IMR-90 (cell line): ENCODE results near the gene ZYG11A. TPM values are rescaled to one million over a fixed set of nuclear protein-coding genes. Genes with fewer than 3 reads are reported as not detected.

Source experiments
- ATAC-seq: fragments of 200-7000 bp; cut with Tn5 transposase; 2 replicates; pipeline ENCODE4 v1.9.1; 2020; ENCODE audit warnings: low read depth, mild to moderate bottlenecking, moderate library complexity
- BruUV-seq: library from RNA; stranded (reverse); fragments of 400-500 nt; replicated peaks from 2 replicates; lab custom pipeline; 2021; lab: Mats Ljungman, UMichigan
- CTCF ChIA-PET: fragments of 300-600 bp; formaldehyde crosslinking; extraction: SDS; loops from one replicate; lab custom pipeline; 2021; ENCODE audit warnings: antibody characterized with exemption; lab: Yijun Ruan, JAX
- POLR2A ChIA-PET: fragments of 300-600 bp; sonication (Branson Sonifier 250); formaldehyde crosslinking; loops from one replicate; lab custom pipeline; 2022; ENCODE audit warnings: antibody characterized with exemption; ENCODE audit not compliant: unreplicated experiment; lab: Charles Lee
- DNase-seq: peaks from one replicate; pipeline ENCODE4 v3.0.0; 2013
- H2AFZ ChIP-seq: replicated peaks from 2 replicates; pipeline ENCODE3; 2013; ENCODE audit warnings: low read length, mild to moderate bottlenecking; ENCODE audit not compliant: poor library complexity
- H2AK5ac ChIP-seq: 2 replicates; pipeline ENCODE4 v1.6.1; 2013; ENCODE audit warnings: low read depth, low read length, inconsistent platforms
- H2AK9ac ChIP-seq: replicated peaks from 2 replicates; pipeline ENCODE3; 2013; ENCODE audit warnings: mild to moderate bottlenecking, low read depth, low read length, moderate library complexity; ENCODE audit not compliant: poor library complexity
- H2BK120ac ChIP-seq: 2 replicates; pipeline ENCODE4 v1.6.1; 2013; ENCODE audit warnings: low read depth, low read length, inconsistent platforms
- H2BK15ac ChIP-seq: 3 replicates; pipeline ENCODE4 v1.6.1; 2013; ENCODE audit warnings: low read depth, low read length, inconsistent platforms
- H2BK20ac ChIP-seq: 2 replicates; pipeline ENCODE4 v1.6.1; 2013; ENCODE audit warnings: low read depth, mild to moderate bottlenecking, inconsistent platforms, low read length, moderate library complexity
- H2BK5ac ChIP-seq: 2 replicates; pipeline ENCODE4 v1.6.1; 2013; ENCODE audit warnings: mild to moderate bottlenecking, low read depth, low read length, inconsistent platforms; ENCODE audit not compliant: poor library complexity, severe bottlenecking
- H3K14ac ChIP-seq: replicated peaks from 2 replicates; pipeline ENCODE4 v1.6.1; 2013; ENCODE audit warnings: low read depth, low read length, inconsistent platforms
- H3K18ac ChIP-seq: 2 replicates; pipeline ENCODE4 v1.6.1; 2013; ENCODE audit warnings: low read depth, low read length, control low read depth
- H3K23ac ChIP-seq: 2 replicates; pipeline ENCODE4 v1.6.1; 2013; ENCODE audit warnings: low read depth, low read length, inconsistent platforms
- H3K27ac ChIP-seq: 2 replicates; pipeline ENCODE4 v1.5.1; 2013; ENCODE audit warnings: mild to moderate bottlenecking, control low read depth, low read length; ENCODE audit not compliant: insufficient read depth
- H3K27me3 ChIP-seq: 2 replicates; pipeline ENCODE4 v1.6.1; 2013; ENCODE audit warnings: low read length; ENCODE audit not compliant: control insufficient read depth, insufficient read depth
- H3K36me3 ChIP-seq: 2 replicates; pipeline ENCODE4 v1.6.1; 2013; ENCODE audit warnings: low read length, mixed read lengths; ENCODE audit not compliant: control insufficient read depth, insufficient read depth
- H3K4ac ChIP-seq: 2 replicates; pipeline ENCODE4 v1.6.1; 2013; ENCODE audit warnings: low read depth, low read length, inconsistent platforms
- H3K4me1 ChIP-seq: 2 replicates; pipeline ENCODE4 v1.6.1; 2013; ENCODE audit warnings: low read length, mixed read lengths; ENCODE audit not compliant: control insufficient read depth, insufficient read depth
- H3K4me2 ChIP-seq: 2 replicates; pipeline ENCODE4 v1.6.1; 2013; ENCODE audit warnings: low read depth, mild to moderate bottlenecking, control low read depth, low read length, moderate library complexity
- H3K4me3 ChIP-seq: 2 replicates; pipeline ENCODE4 v1.5.1; 2013; ENCODE audit warnings: low read depth, mild to moderate bottlenecking, control low read depth, low read length, moderate library complexity; ENCODE audit not compliant: insufficient read depth
- H3K56ac ChIP-seq: 2 replicates; pipeline ENCODE4 v1.6.1; 2013; ENCODE audit warnings: low read length, inconsistent platforms; ENCODE audit not compliant: insufficient read depth; ENCODE audit errors: extremely low read depth
- H3K79me1 ChIP-seq, 2 experiments: 2 replicates each; pipeline ENCODE4 v1.6.1; 2013; ENCODE audit warnings: low read length in 2 of 2, inconsistent platforms in 1 of 2, low read depth in 1 of 2
- H3K9ac ChIP-seq: 2 replicates; pipeline ENCODE4 v1.6.1; 2013; ENCODE audit warnings: low read depth, low read length, control low read depth
- H3K9me1 ChIP-seq: 2 replicates; pipeline ENCODE4 v1.6.1; 2013; ENCODE audit warnings: low read length, inconsistent platforms; ENCODE audit not compliant: insufficient read depth
- H3K9me3 ChIP-seq: 2 replicates; pipeline ENCODE4 v1.6.1; 2013; ENCODE audit warnings: low read length; ENCODE audit not compliant: control insufficient read depth, insufficient read depth
- H4K20me1 ChIP-seq: 2 replicates; pipeline ENCODE4 v1.6.1; 2013; ENCODE audit warnings: low read length, inconsistent platforms; ENCODE audit not compliant: insufficient read depth
- H4K5ac ChIP-seq: 2 replicates; pipeline ENCODE4 v1.6.1; 2013; ENCODE audit warnings: mild to moderate bottlenecking, low read depth, low read length, control low read depth
- H4K8ac ChIP-seq, 2 experiments: 2 replicates each; pipeline ENCODE4 v1.6.1; 2013; ENCODE audit warnings: low read depth in 2 of 2, low read length in 2 of 2, control low read depth in 1 of 2, inconsistent platforms in 1 of 2
- H4K91ac ChIP-seq: 2 replicates; pipeline ENCODE4 v1.6.1; 2013; ENCODE audit warnings: low read depth, low read length, inconsistent platforms; ENCODE audit not compliant: insufficient read depth
- CHD1 ChIP-seq: IDR thresholded peaks from 2 replicates; pipeline ENCODE4 v1.6.1; 2012; ENCODE audit warnings: low read depth, low read length, improper control_type of control experiment
- CTCF ChIP-seq: conservative IDR thresholded peaks from 2 replicates; pipeline ENCODE4 v1.5.1; 2012; ENCODE audit warnings: mild to moderate bottlenecking, low read depth, low read length, improper control_type of control experiment
- ELK1 ChIP-seq: fragments of 150-350 bp; IDR thresholded peaks from 2 replicates; pipeline ENCODE4 v1.6.1; 2016; ENCODE audit warnings: low read depth, mild to moderate bottlenecking, low read length, moderate library complexity, borderline replicate concordance
- FOS ChIP-seq: fragments of 150-350 bp; IDR thresholded peaks from 2 replicates; pipeline ENCODE4 v1.6.1; 2016; ENCODE audit warnings: low read depth, low read length
- MAFK ChIP-seq: IDR thresholded peaks from 2 replicates; pipeline ENCODE4 v1.6.1; 2012; ENCODE audit warnings: low read depth, low read length, improper control_type of control experiment
- MAZ ChIP-seq: IDR thresholded peaks from 2 replicates; pipeline ENCODE4 v1.6.1; 2012; ENCODE audit warnings: low read depth, mild to moderate bottlenecking, low read length, improper control_type of control experiment, moderate library complexity, borderline replicate concordance
- MXI1 ChIP-seq: IDR thresholded peaks from 2 replicates; pipeline ENCODE4 v1.6.1; 2012; ENCODE audit warnings: low read depth, mild to moderate bottlenecking, low read length, moderate library complexity, borderline replicate concordance
- NFE2L2 ChIP-seq: fragments of 150-350 bp; IDR thresholded peaks from 2 replicates; pipeline ENCODE4 v1.6.1; 2016; ENCODE audit warnings: low read depth, mild to moderate bottlenecking, low read length
- POLR2A ChIP-seq: IDR thresholded peaks from 2 replicates; pipeline ENCODE4 v1.6.1; 2012; ENCODE audit warnings: mild to moderate bottlenecking, low read depth, low read length
- RAD21 ChIP-seq: IDR thresholded peaks from 2 replicates; pipeline ENCODE4 v1.6.1; 2012; ENCODE audit warnings: low read length, improper control_type of control experiment
- RCOR1 ChIP-seq: IDR thresholded peaks from 2 replicates; pipeline ENCODE4 v1.6.1; 2012; ENCODE audit warnings: mild to moderate bottlenecking, low read length, improper control_type of control experiment; ENCODE audit not compliant: insufficient replicate concordance
- RFX5 ChIP-seq: IDR thresholded peaks from 2 replicates; pipeline ENCODE4 v1.8.0; 2012; ENCODE audit warnings: low read depth, mild to moderate bottlenecking, low read length, moderate library complexity
- SMC3 ChIP-seq: fragments of 150-350 bp; IDR thresholded peaks from 2 replicates; pipeline ENCODE4 v1.6.1; 2016; ENCODE audit warnings: low read depth, mild to moderate bottlenecking, antibody characterized with exemption, low read length, moderate library complexity
- USF2 ChIP-seq: fragments of 150-350 bp; IDR thresholded peaks from 2 replicates; pipeline ENCODE4 v1.6.1; 2017; ENCODE audit warnings: mild to moderate bottlenecking, antibody characterized with exemption, low read length, low read depth
- WGBS, 2 experiments: methylation state at CpG; one replicate each; pipeline versions ENCODE4 v1.1.5 to v1.1.7; 2013; ENCODE audit warnings: missing lambda C conversion rate in 2 of 2; ENCODE audit not compliant: insufficient read length in 1 of 2; ENCODE audit errors: extremely low coverage in 2 of 2; 5-methylcytosine and 5-hydroxymethylcytosine counted together
- dilution Hi-C: fragments of 300-500 bp; cut with HindIII; formaldehyde crosslinking; loops from one replicate; pipeline ENCODE4 v1.14.3; 2018; ENCODE audit warnings: low sequenced_read_pairs; ENCODE audit not compliant: unreplicated experiment
- in situ Hi-C: fragments of 300-500 bp; cut with MboI; formaldehyde crosslinking; loops from 3 replicates; pipeline ENCODE4 v1.14.3; 2019; ENCODE audit warnings: low sequenced_read_pairs, inconsistent platforms, mixed read lengths
- intact Hi-C: fragments of 100-400 bp; cut with micrococcal nuclease; formaldehyde crosslinking; loops from 2 replicates; pipeline ENCODE4 v1.10.0; 2022
- polyA plus RNA-seq, 3 experiments: library from polyadenylated mRNA; depleted of rRNA; stranded (reverse); fragments of >200 nt; gene quantifications; 2 replicates each; pipeline ENCODE4 v1.2.3, GENCODE V29; 2012; ENCODE audit warnings: low replicate concordance in 1 of 3
- total RNA-seq: library from RNA; depleted of rRNA; stranded (reverse); fragments of >200 nt; gene quantifications from 2 replicates; pipeline ENCODE4 v1.2.3, GENCODE V29; 2012

ZYG11A gene
- total and polyA plus RNA-seq, 2 of the 4 experiments (the other 2 are of a cell fraction): 0.63 to 2.0 TPM

GRCh38 chr1:52906135-52906603 lies 63.6 kb downstream of the ZYG11A start:
- no peaks in the 10 kb centered on the region; the same call in 1 of the 2 replicates for H3K4me1 ChIP-seq
- TF ChIP-seq SMC3 (no peak), POLR2A (no peak), MXI1 (no peak), CTCF (no peak), RCOR1 (no peak), RFX5 (no peak), ELK1 (no peak), FOS (no peak), MAZ (no peak), RAD21 (no peak), MAFK (no peak), NFE2L2 (no peak), USF2 (no peak), CHD1 (no peak)
- no peak overlapping the region for H3K27ac ChIP-seq
- no peak overlapping the region for H3K23ac ChIP-seq
- H3K14ac ChIP-seq: no peak overlapping the region
- ChIA-PET CTCF (interaction anchor here (1.8 kb wide), 1 partner anchor 12 kb away, joined by 5 read pairs; no protein-coding TSS in a partner anchor), POLR2A (no interaction called here)
- no peak overlapping the region for H2AK5ac ChIP-seq
- H3K79me1 ChIP-seq: no peaks in the 10 kb centered on the region
- no peak overlapping the region for H3K4me3 ChIP-seq
- H2BK120ac ChIP-seq: no peak overlapping the region
- H2BK15ac ChIP-seq: no peak overlapping the region
- no peak overlapping the region for H2BK20ac ChIP-seq
- H2BK5ac ChIP-seq: no peak overlapping the region
- in situ Hi-C loops (loop anchor here (10.0 kb wide), 1 partner anchor 279 kb away; no protein-coding TSS in a partner anchor), dilution Hi-C loops (no loop called here), intact Hi-C loops (no loop called here)
- H3K9me1 ChIP-seq: no peaks in the 10 kb centered on the region
- no peaks in the 10 kb centered on the region for H4K20me1 ChIP-seq
- BruUV-seq: no TSS peak
- H3K4me2 ChIP-seq: no peak overlapping the region
- H3K9ac ChIP-seq: no peak overlapping the region
- WGBS, 2 experiments: 98% methylated on average over 5 of the region's 6 CpGs; no CpG with 5 or more reads in 1 of the 2 experiments
- no peak overlapping the region for H2AFZ ChIP-seq
- H3K56ac ChIP-seq: no peak overlapping the region
- H4K91ac ChIP-seq: no peak overlapping the region
- no peak for DNase-seq
- no peaks in the 10 kb centered on the region for H3K9me3 ChIP-seq
- no peak overlapping the region for H3K4ac ChIP-seq
- H2AK9ac ChIP-seq: peak overlapping the region; percentile 18
- H3K36me3 ChIP-seq: no peaks in the 10 kb centered on the region
- H4K8ac ChIP-seq: no peak overlapping the region
- H4K5ac ChIP-seq: no peak overlapping the region
- ATAC-seq: no peak
- H3K18ac ChIP-seq: no peak overlapping the region
- no peaks in the 10 kb centered on the region for H3K27me3 ChIP-seq
